Ishikawa (cell line): ENCODE results near the gene SBF2.

Source experiments
- CEBPB ChIP-seq: IDR thresholded peaks from 2 replicates; pipeline ENCODE4 v1.6.1; 2012
- CREB1 ChIP-seq: IDR thresholded peaks from 2 replicates; pipeline ENCODE4 v1.6.1; 2012; ENCODE audit warnings: low read depth
- EGR1 ChIP-seq: IDR thresholded peaks from 2 replicates; pipeline ENCODE4 v1.6.1; 2012
- EP300 ChIP-seq: IDR thresholded peaks from 2 replicates; pipeline ENCODE4 v1.6.1; 2012; ENCODE audit warnings: borderline replicate concordance
- FOXM1 ChIP-seq: IDR thresholded peaks from 2 replicates; pipeline ENCODE4 v1.6.1; 2012; ENCODE audit warnings: low read depth, borderline replicate concordance
- NFIC ChIP-seq: IDR thresholded peaks from 2 replicates; pipeline ENCODE4 v1.6.1; 2012
- RAD21 ChIP-seq: IDR thresholded peaks from 2 replicates; pipeline ENCODE4 v1.6.1; 2012; ENCODE audit warnings: low read depth
- TAF1 ChIP-seq: IDR thresholded peaks from 2 replicates; pipeline ENCODE4 v1.6.1; 2012; ENCODE audit warnings: low read depth, mild to moderate bottlenecking
- TCF12 ChIP-seq: IDR thresholded peaks from 2 replicates; pipeline ENCODE4 v1.6.1; 2012; ENCODE audit warnings: low read depth
- TEAD4 ChIP-seq: IDR thresholded peaks from 2 replicates; pipeline ENCODE4 v1.6.1; 2012
- YY1 ChIP-seq: IDR thresholded peaks from 2 replicates; pipeline ENCODE4 v1.6.1; 2012; ENCODE audit warnings: low read depth
- ZBTB7A ChIP-seq: IDR thresholded peaks from 2 replicates; pipeline ENCODE4 v1.6.1; 2012; ENCODE audit warnings: low read depth
- TF ChIP-seq, protein P1 (sequence below): IDR thresholded peaks from 2 replicates; pipeline ENCODE4 v1.6.1; 2012
- TF ChIP-seq, protein P2 (sequence below): IDR thresholded peaks from 2 replicates; pipeline ENCODE4 v1.6.1; 2012; ENCODE audit warnings: low read depth, mild to moderate bottlenecking
- TF ChIP-seq, protein P3 (sequence below): IDR thresholded peaks from 2 replicates; pipeline ENCODE4 v1.6.1; 2012

Gene SBF2

DNA sequence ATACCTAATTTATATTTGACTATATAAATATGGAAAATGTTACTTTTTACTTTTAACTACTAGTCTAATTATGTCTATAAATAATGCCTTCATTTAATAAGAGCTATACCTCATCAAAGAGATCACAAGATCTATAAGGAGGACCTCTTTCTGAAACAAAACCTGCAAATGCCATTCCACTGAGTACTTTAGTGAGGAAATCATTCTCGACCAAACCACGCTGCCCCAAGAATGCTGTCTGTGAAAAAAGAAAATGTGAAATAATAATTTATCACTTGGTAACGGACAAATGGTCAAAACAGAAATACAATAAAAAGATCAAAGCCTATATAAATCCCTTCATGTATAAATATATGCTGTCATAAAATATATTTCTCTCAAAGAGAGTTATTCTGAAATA is 301.7 kb downstream of the SBF2 start:
- no peak for TF ChIP-seq RAD21
- no peak for TF ChIP-seq TEAD4
- TF ChIP-seq, protein P1, sequence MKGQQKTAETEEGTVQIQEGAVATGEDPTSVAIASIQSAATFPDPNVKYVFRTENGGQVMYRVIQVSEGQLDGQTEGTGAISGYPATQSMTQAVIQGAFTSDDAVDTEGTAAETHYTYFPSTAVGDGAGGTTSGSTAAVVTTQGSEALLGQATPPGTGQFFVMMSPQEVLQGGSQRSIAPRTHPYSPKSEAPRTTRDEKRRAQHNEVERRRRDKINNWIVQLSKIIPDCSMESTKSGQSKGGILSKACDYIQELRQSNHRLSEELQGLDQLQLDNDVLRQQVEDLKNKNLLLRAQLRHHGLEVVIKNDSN: no peak
- TF ChIP-seq, protein P2, sequence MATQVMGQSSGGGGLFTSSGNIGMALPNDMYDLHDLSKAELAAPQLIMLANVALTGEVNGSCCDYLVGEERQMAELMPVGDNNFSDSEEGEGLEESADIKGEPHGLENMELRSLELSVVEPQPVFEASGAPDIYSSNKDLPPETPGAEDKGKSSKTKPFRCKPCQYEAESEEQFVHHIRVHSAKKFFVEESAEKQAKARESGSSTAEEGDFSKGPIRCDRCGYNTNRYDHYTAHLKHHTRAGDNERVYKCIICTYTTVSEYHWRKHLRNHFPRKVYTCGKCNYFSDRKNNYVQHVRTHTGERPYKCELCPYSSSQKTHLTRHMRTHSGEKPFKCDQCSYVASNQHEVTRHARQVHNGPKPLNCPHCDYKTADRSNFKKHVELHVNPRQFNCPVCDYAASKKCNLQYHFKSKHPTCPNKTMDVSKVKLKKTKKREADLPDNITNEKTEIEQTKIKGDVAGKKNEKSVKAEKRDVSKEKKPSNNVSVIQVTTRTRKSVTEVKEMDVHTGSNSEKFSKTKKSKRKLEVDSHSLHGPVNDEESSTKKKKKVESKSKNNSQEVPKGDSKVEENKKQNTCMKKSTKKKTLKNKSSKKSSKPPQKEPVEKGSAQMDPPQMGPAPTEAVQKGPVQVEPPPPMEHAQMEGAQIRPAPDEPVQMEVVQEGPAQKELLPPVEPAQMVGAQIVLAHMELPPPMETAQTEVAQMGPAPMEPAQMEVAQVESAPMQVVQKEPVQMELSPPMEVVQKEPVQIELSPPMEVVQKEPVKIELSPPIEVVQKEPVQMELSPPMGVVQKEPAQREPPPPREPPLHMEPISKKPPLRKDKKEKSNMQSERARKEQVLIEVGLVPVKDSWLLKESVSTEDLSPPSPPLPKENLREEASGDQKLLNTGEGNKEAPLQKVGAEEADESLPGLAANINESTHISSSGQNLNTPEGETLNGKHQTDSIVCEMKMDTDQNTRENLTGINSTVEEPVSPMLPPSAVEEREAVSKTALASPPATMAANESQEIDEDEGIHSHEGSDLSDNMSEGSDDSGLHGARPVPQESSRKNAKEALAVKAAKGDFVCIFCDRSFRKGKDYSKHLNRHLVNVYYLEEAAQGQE: no peak
- no peak for TF ChIP-seq YY1
- TF ChIP-seq EGR1: no peak
- no peak for TF ChIP-seq EP300
- TF ChIP-seq TCF12: no peak
- no peak for TF ChIP-seq ZBTB7A
- TF ChIP-seq CEBPB: no peak
- no peak for TF ChIP-seq NFIC
- TF ChIP-seq, protein P3, sequence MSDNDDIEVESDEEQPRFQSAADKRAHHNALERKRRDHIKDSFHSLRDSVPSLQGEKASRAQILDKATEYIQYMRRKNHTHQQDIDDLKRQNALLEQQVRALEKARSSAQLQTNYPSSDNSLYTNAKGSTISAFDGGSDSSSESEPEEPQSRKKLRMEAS: no peak
- no peak for TF ChIP-seq FOXM1
- no peak for TF ChIP-seq TAF1
- no peak for TF ChIP-seq CREB1

DNA sequence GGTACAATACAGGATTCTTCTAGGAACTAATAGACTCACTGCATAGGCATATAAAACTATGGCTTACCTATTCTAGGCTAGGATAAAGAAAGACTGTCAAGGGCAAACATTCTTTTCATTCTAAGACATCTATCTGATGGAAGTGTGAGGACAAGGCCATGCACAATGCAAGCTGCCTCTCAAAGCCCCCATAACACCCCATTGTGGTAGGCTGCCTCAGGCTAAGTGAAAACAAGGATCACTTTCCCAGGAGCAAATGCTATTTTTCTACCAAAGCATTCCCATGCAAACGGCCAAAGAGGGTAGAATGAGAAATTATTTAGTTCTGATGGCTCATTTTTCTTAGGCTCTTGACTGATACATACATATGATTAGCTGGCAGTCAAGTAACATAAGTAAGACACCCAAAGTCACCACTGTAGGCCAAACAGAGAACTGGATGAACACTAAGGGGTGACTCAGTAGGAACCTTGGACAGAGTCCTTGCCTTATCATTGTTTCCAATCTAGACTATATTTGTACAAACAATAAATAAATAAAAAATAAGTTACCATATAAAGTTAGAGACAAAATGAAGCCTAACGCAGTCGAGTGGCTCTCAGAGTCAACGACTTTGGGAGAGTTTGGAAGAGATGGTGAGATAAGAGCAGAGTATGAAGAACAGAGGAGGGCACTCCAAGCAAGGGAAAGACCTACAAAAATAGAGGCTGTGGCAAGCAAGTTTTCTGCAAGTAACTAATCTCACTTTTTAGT is 303.6 kb downstream of the SBF2 start:
- TF ChIP-seq, protein P2: peak; percentile 50; the same call in 1 of the 2 replicates
- TF ChIP-seq EP300: no peak
- TF ChIP-seq RAD21: peak; percentile 21; the same call in 1 of the 2 replicates

DNA sequence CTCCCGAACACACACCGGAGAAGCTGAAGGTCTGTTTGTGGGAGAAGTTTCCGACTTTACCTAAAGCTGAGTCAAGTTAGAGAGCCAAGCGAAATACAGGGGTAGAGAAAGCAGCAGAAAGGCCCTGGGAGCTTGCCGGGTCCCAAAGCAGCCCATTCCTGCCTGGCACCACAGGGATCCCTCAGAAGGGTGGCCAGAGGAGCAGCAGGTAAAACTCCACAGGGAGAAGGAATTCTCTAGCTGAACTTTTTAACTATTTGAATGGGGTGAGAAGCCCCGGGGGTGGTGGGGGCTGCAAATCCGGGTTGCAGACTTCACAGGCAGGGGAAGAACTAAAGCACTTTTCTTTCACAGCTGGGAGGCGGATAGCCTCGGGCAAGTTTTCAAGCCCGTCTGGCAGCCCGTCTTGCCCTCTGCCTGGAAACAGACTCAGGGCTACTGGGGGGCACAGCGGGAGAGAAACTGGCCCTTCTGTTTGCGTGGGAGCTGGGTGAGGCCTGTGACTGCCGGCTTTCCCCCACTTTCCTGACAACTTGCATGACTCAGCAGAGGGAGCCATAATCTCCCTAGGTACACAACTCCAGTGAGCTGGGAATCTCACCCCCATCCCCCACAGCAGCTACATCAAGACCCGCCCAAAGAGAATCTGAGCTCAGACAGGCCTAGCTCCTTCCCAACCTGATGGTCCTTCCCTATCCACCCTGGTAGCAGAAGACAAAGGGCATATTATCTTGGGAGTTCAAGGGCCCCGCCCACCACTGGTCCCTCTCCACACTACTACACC is 311.0 kb downstream of the SBF2 start:
- no peak for TF ChIP-seq CEBPB
- TF ChIP-seq, protein P1: no peak
- TF ChIP-seq EP300: no peak

DNA sequence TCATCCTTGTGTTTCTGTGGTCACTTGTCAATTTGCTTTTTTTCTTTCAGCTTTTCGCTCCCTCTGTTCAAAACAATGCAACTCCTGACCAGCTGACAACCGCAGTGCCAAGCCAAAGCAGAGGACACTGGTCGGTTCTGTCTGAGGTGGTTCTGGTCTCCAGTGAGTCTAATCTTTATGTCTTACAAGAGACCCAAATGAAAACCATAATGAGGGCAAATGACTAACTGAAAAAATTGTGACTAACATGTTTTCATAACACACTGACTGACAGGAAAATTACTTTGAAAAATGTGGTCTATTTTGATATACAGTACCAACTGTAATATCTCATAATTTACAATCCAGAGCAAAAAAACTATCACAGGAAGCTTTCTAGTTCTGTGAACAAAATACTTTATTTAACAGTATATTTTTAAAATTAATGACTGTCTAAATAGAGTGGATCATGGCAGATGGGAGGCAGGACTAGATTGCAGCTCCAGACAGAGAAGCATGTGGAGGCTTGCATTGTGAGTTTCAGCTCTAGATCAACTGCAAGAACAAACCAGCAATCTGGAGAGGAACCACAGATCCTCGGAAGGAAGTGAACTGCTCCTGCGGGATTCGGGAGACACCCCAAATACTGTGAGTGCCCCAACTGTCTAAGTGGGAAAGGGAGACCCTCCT is 311.8 kb downstream of the SBF2 start:
- TF ChIP-seq TCF12: no peak
- TF ChIP-seq RAD21: no peak
- TF ChIP-seq CEBPB: no peak
- no peak for TF ChIP-seq YY1
- TF ChIP-seq ZBTB7A: no peak
- TF ChIP-seq TAF1: no peak
- TF ChIP-seq FOXM1: no peak
- TF ChIP-seq EP300: no peak
- no peak for TF ChIP-seq EGR1
- no peak for TF ChIP-seq NFIC
- TF ChIP-seq, protein P3: no peak
- no peak for TF ChIP-seq CREB1
- TF ChIP-seq TEAD4: no peak
- TF ChIP-seq, protein P2: no peak
- TF ChIP-seq, protein P1: no peak
